Measurements from ENCODE around the gene ELFN1.

The ELFN1 gene

DNA sequence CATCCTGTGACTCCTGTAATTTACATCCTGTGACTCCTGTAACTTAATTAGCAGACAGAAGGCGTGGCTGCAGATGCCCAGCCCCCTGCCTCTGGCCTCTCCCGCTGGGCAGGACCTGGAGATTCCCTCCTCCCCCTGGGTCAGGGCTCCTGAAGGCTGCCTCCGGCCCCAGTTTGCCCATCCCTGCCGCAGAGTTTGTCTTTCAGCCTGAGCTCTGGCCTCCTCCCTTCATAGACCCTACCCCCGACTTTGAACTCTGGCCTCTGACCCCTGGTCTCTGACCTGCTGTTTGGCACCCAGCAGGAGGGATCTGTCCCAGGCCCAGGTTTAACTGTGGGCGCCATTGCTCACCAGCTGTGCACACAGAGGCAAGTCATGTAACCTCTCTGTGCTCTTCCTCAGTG lies 45.6 kb downstream of the ELFN1 start:
- Histone ChIP-seq H3K36me3 (ENCODE audit: low read length) (no peaks in the 10 kb centered on the region), H3F3A (ENCODE audit: insufficient read depth) (no peaks in the 10 kb centered on the region), H3K9me2 (replicated peaks; ENCODE audit: insufficient read depth, low read length) (no peaks in the 10 kb centered on the region), H3K9me3 (ENCODE audit: insufficient read depth, low read length) (no peaks in the 10 kb centered on the region), H3K27ac (ENCODE audit: low read depth, low read length) (no peak overlapping the region), H4K20me1 (ENCODE audit: low read depth, low read length) (no peaks in the 10 kb centered on the region), H3K27me3 (ENCODE audit: low read length) (no peaks in the 10 kb centered on the region), H3K79me2 (ENCODE audit: insufficient read depth, low read length) (no peaks in the 10 kb centered on the region), H3K4me2 (ENCODE audit: low read depth, low read length, poor library complexity, severe bottlenecking) (no peak overlapping the region), H2AFZ (ENCODE audit: low read depth, low read length, severe bottlenecking) (no peak overlapping the region), H3K9ac (ENCODE audit: low read length) (no peak overlapping the region), H3K4me3 (ENCODE audit: insufficient read depth, low read length, poor library complexity, severe bottlenecking) (no peak overlapping the region)
- TF ChIP-seq EZH2phosphoT487 (conservative IDR thresholded peaks at IDR 0.05; ENCODE audit: low read length) (no peak), CTCF (IDR thresholded peaks at IDR 0.05; ENCODE audit: insufficient read depth, low read length, poor library complexity, severe bottlenecking) (no peak)

DNA sequence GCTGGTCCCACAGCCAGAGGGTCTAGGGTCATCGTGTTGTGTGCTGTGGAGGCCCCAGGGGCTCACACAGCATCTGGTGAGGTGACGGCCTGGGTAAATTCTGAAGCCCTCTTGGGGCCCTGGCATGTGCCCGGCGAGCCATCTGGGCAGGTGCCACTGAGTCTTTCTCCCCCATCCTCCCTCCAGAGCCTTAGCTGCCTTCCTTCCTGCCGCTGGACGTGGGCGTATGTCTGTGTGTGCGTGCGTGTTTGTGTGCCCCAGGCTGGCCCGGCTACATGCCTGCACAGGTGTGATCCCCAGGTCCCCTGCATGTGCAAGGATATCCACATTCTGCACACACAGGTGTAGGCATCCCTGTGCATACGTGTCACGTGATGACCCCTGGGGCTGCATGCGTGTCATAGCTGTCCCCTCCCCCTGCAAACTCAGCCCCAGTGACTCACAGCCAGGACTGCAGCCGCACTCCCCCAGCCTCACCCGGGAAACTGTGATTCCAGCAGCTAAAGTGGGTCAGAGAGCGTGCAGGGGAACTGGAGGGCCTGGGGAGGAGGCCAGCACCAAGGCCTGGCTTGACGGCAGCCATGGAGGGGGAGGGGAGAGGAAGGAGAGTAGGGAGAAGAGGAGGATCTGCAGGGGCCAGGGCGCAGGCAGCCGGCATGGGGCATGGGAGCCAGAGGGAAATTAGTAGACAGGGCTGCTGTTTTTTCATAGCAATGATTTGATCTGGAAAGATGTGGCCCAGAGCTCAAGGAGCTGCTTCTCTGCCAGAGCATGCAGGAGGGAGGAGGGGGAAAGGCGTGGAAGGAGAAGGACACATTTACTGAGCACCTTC lies 46.4 kb downstream of the ELFN1 start:
- H2AFZ ChIP-seq (ENCODE audit: low read depth, low read length, severe bottlenecking): no peak overlapping the region
- no peaks in the 10 kb centered on the region for H4K20me1 ChIP-seq (ENCODE audit: low read depth, low read length)
- no peak overlapping the region for H3K9ac ChIP-seq (ENCODE audit: low read length)
- no peaks in the 10 kb centered on the region for H3F3A ChIP-seq (ENCODE audit: insufficient read depth)
- no peak overlapping the region for H3K27ac ChIP-seq (ENCODE audit: low read depth, low read length)
- H3K4me3 ChIP-seq (ENCODE audit: insufficient read depth, low read length, poor library complexity, severe bottlenecking): no peak overlapping the region
- no peak overlapping the region for H3K4me2 ChIP-seq (ENCODE audit: low read depth, low read length, poor library complexity, severe bottlenecking)
- TF ChIP-seq EZH2phosphoT487 (conservative IDR thresholded peaks at IDR 0.05; ENCODE audit: low read length) (no peak), CTCF (IDR thresholded peaks at IDR 0.05; ENCODE audit: insufficient read depth, low read length, poor library complexity, severe bottlenecking) (no peak)
- no peaks in the 10 kb centered on the region for H3K27me3 ChIP-seq (ENCODE audit: low read length)
- no peaks in the 10 kb centered on the region for H3K79me2 ChIP-seq (ENCODE audit: insufficient read depth, low read length)
- no peaks in the 10 kb centered on the region for H3K36me3 ChIP-seq (ENCODE audit: low read length)
- H3K9me3 ChIP-seq (ENCODE audit: insufficient read depth, low read length): no peaks in the 10 kb centered on the region
- no peaks in the 10 kb centered on the region for H3K9me2 ChIP-seq (replicated peaks; ENCODE audit: insufficient read depth, low read length)

DNA sequence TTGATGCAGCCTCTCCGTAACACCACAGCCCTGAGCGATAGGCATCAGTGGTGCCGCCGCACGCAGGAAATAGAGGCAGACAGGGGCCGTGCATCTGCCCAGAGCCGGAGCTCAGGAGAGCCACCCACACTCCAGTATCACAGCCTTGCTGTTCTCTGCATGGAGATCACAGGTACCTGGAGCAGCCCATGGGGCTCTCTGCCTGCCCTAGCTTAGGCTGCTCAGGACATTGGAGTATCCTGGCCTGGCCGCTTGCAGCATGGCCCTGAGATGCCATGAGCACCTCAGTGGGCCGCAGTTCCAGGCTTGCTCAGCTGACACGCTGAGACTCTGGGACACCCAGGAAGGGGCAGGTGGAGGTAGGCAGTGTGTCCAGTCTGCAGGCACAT lies 47.0 kb downstream of the ELFN1 start:
- Histone ChIP-seq H3K79me2 (ENCODE audit: insufficient read depth, low read length) (no peaks in the 10 kb centered on the region), H2AFZ (ENCODE audit: low read depth, low read length, severe bottlenecking) (no peak overlapping the region), H4K20me1 (ENCODE audit: low read depth, low read length) (no peaks in the 10 kb centered on the region), H3K9ac (ENCODE audit: low read length) (no peak overlapping the region), H3K9me2 (replicated peaks; ENCODE audit: insufficient read depth, low read length) (no peaks in the 10 kb centered on the region), H3F3A (ENCODE audit: insufficient read depth) (no peaks in the 10 kb centered on the region), H3K27me3 (ENCODE audit: low read length) (no peaks in the 10 kb centered on the region), H3K9me3 (ENCODE audit: insufficient read depth, low read length) (no peaks in the 10 kb centered on the region), H3K4me3 (ENCODE audit: insufficient read depth, low read length, poor library complexity, severe bottlenecking) (no peak overlapping the region), H3K4me2 (ENCODE audit: low read depth, low read length, poor library complexity, severe bottlenecking) (no peak overlapping the region), H3K36me3 (ENCODE audit: low read length) (no peaks in the 10 kb centered on the region), H3K27ac (ENCODE audit: low read depth, low read length) (no peak overlapping the region)
- TF ChIP-seq EZH2phosphoT487 (conservative IDR thresholded peaks at IDR 0.05; ENCODE audit: low read length) (no peak), CTCF (IDR thresholded peaks at IDR 0.05; ENCODE audit: insufficient read depth, low read length, poor library complexity, severe bottlenecking) (no peak)
